Panc1 (cell line): ENCODE results near the gene ENOX1. TPM values are rescaled to one million over a fixed set of nuclear protein-coding genes. Genes with fewer than 3 reads are reported as not detected.

ENCODE experiments used
- ATAC-seq: fragments of 200-7000 bp; cut with Tn5 transposase; 2 replicates; pipeline ENCODE4 v1.9.1; 2020; ENCODE audit warnings: mild to moderate bottlenecking, moderate library complexity
- BruUV-seq: library from RNA; stranded (reverse); fragments of 400-500 nt; replicated peaks from 2 replicates; lab custom pipeline; 2021; lab: Mats Ljungman, UMichigan
- CTCF ChIA-PET: fragments of 300-600 bp; sonication (Branson Sonifier 250); formaldehyde crosslinking; loops from one replicate; lab custom pipeline; 2022; ENCODE audit warnings: antibody characterized with exemption; lab: Charles Lee
- POLR2A ChIA-PET: fragments of 300-600 bp; sonication (Branson Sonifier 250); formaldehyde crosslinking; loops from one replicate; lab custom pipeline; 2022; ENCODE audit warnings: antibody characterized with exemption; lab: Charles Lee
- DNase-seq: peaks from one replicate; pipeline ENCODE4 v3.0.0-alpha.2; 2010; ENCODE audit warnings: low read depth, low spot score
- H3K27ac ChIP-seq: 2 replicates; pipeline ENCODE4 v1.5.1; 2011; ENCODE audit warnings: mild to moderate bottlenecking, low read length, inconsistent platforms
- H3K27me3 ChIP-seq: fragments of 200-500 bp; sonication (Bioruptor generic); 2 replicates; pipeline ENCODE4 v1.6.0; 2014; ENCODE audit warnings: low read length, inconsistent platforms; ENCODE audit not compliant: control insufficient read depth, insufficient read depth
- H3K36me3 ChIP-seq: fragments of 200-500 bp; sonication (Bioruptor generic); 2 replicates; pipeline ENCODE4 v1.5.1; 2014; ENCODE audit warnings: inconsistent platforms, mild to moderate bottlenecking, low read length, moderate library complexity; ENCODE audit not compliant: control insufficient read depth, insufficient read depth
- H3K4me1 ChIP-seq: 2 replicates; pipeline ENCODE4 v1.5.1; 2011; ENCODE audit warnings: inconsistent platforms, mild to moderate bottlenecking, low read length, moderate library complexity; ENCODE audit not compliant: control insufficient read depth, insufficient read depth
- H3K4me3 ChIP-seq, 2 experiments: 2 replicates each; pipeline ENCODE4 v1.5.1; 2011 to 2012; ENCODE audit warnings: low read depth in 2 of 2, low read length in 2 of 2, mild to moderate bottlenecking in 2 of 2, inconsistent platforms in 1 of 2, moderate library complexity in 1 of 2
- H3K9me3 ChIP-seq: fragments of 200-500 bp; sonication (Bioruptor generic); 2 replicates; pipeline ENCODE4 v1.5.1; 2014; ENCODE audit warnings: low read depth, mild to moderate bottlenecking, inconsistent platforms, low read length, moderate library complexity; ENCODE audit not compliant: control insufficient read depth, insufficient read depth
- POLR2AphosphoS5 ChIP-seq: IDR thresholded peaks from 2 replicates; pipeline ENCODE4 v1.6.1; 2012; ENCODE audit warnings: mild to moderate bottlenecking, low read depth, low read length, moderate library complexity
- SIN3A ChIP-seq: IDR thresholded peaks from 2 replicates; pipeline ENCODE4 v1.6.1; 2012; ENCODE audit warnings: low read depth, mild to moderate bottlenecking, low read length, moderate library complexity, borderline replicate concordance; ENCODE audit not compliant: insufficient read depth
- TCF7L2 ChIP-seq: IDR thresholded peaks from 2 replicates; pipeline ENCODE4 v1.6.1; 2011; ENCODE audit warnings: mild to moderate bottlenecking, low read depth, low read length, inconsistent platforms
- in situ Hi-C: cut with HindIII; loops from 2 replicates; pipeline ENCODE4 v1.10.0; 2016; ENCODE audit warnings: low sequenced_read_pairs, low pct_unique_long_range_greater_than_20kb
- intact Hi-C: fragments of 100-400 bp; cut with micrococcal nuclease; formaldehyde crosslinking; loops from one replicate; pipeline ENCODE4 v1.10.0; 2022; ENCODE audit not compliant: unreplicated experiment
- total RNA-seq: library from RNA; stranded (reverse); gene quantifications from one replicate; pipeline ENCODE4 v1.2.1, GENCODE V29; 2021; ENCODE audit not compliant: unreplicated experiment
- TF ChIP-seq, protein P1 (sequence below): fragments of 450-650 bp; IDR thresholded peaks from 2 replicates; pipeline ENCODE4 v1.5.1; 2017; ENCODE audit warnings: mild to moderate bottlenecking
- TF ChIP-seq, protein P2 (sequence below), 2 experiments: IDR thresholded peaks; 2 replicates each; pipeline ENCODE4 v1.6.1; 2011 to 2012; ENCODE audit warnings: low read depth in 2 of 2, control low read depth in 1 of 2, low read length in 1 of 2, mild to moderate bottlenecking in 1 of 2, moderate library complexity in 1 of 2; ENCODE audit not compliant: insufficient read depth in 1 of 2

Gene ENOX1
- total RNA-seq, 1 experiment from 2014 or later, result 0.23 TPM

DNA sequence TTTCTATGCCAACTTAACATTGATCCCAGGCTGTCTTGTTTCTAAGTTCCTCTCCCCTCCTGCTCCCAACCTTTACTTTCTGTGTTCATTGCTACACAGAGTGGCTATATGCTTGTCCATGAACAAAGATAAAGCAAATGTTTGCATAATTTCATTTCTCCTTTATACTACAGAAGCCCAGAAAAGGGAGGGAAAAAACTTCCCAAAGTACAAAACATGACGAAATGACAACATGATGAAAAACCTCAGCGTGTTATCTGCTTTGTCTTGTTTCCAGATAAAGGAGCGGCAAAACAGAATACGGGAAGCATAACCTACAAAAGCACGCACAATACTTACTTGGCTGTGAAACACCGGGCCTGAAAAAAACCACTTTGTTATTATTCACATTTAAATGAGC is 426.6 kb downstream of the ENOX1 start:
- ChIA-PET CTCF (no interaction called here), POLR2A (no interaction called here)
- no TSS peak for BruUV-seq

DNA sequence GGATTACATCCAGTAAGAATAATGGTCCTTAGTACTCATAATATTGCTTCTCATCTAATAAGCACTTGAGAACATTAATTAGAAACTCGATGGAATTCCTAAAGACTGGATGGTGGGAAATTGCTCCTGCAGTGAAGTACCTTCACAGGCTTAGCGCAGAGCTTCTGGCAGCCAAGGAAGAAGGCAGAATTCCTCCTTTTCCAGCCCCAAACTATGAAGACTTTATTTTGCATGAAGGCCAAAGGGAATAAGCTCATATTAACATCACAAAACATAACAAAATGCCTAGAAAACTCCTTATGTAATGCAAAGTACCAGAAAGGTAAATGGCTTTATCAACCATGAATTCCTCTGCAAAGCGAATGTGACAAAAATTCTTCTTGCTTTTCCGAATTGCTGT is 427.2 kb downstream of the ENOX1 start:
- Histone ChIP-seq H3K4me1 (no peaks in the 10 kb centered on the region), H3K27me3 (no peaks in the 10 kb centered on the region), H3K9me3 (no peaks in the 10 kb centered on the region), H3K36me3 (no peaks in the 10 kb centered on the region), H3K27ac (no peak overlapping the region), H3K4me3 (no peak overlapping the region)
- ChIA-PET CTCF (no interaction called here), POLR2A (no interaction called here)
- no TSS peak for BruUV-seq
- intact Hi-C loops, result no loop called here
- no peak for ATAC-seq
- no peak for DNase-seq
- TF ChIP-seq, protein P1, sequence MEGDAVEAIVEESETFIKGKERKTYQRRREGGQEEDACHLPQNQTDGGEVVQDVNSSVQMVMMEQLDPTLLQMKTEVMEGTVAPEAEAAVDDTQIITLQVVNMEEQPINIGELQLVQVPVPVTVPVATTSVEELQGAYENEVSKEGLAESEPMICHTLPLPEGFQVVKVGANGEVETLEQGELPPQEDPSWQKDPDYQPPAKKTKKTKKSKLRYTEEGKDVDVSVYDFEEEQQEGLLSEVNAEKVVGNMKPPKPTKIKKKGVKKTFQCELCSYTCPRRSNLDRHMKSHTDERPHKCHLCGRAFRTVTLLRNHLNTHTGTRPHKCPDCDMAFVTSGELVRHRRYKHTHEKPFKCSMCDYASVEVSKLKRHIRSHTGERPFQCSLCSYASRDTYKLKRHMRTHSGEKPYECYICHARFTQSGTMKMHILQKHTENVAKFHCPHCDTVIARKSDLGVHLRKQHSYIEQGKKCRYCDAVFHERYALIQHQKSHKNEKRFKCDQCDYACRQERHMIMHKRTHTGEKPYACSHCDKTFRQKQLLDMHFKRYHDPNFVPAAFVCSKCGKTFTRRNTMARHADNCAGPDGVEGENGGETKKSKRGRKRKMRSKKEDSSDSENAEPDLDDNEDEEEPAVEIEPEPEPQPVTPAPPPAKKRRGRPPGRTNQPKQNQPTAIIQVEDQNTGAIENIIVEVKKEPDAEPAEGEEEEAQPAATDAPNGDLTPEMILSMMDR, result no peak
- no peak for TF ChIP-seq TCF7L2
- TF ChIP-seq POLR2AphosphoS5, result no peak
- TF ChIP-seq, protein P2, sequence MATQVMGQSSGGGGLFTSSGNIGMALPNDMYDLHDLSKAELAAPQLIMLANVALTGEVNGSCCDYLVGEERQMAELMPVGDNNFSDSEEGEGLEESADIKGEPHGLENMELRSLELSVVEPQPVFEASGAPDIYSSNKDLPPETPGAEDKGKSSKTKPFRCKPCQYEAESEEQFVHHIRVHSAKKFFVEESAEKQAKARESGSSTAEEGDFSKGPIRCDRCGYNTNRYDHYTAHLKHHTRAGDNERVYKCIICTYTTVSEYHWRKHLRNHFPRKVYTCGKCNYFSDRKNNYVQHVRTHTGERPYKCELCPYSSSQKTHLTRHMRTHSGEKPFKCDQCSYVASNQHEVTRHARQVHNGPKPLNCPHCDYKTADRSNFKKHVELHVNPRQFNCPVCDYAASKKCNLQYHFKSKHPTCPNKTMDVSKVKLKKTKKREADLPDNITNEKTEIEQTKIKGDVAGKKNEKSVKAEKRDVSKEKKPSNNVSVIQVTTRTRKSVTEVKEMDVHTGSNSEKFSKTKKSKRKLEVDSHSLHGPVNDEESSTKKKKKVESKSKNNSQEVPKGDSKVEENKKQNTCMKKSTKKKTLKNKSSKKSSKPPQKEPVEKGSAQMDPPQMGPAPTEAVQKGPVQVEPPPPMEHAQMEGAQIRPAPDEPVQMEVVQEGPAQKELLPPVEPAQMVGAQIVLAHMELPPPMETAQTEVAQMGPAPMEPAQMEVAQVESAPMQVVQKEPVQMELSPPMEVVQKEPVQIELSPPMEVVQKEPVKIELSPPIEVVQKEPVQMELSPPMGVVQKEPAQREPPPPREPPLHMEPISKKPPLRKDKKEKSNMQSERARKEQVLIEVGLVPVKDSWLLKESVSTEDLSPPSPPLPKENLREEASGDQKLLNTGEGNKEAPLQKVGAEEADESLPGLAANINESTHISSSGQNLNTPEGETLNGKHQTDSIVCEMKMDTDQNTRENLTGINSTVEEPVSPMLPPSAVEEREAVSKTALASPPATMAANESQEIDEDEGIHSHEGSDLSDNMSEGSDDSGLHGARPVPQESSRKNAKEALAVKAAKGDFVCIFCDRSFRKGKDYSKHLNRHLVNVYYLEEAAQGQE (IDR thresholded peaks at IDR 0.05; ENCODE audit: insufficient read depth in 1 of 2, low read depth in 2 of 2, low read length in 1 of 2), result no peak
- TF ChIP-seq SIN3A, result no peak
- in situ Hi-C loops, result no loop called here

More for the DNA sequence above, 426.6 kb downstream of the ENOX1 start:
- TF ChIP-seq SIN3A (no peak), POLR2AphosphoS5 (no peak), TCF7L2 (no peak)
- TF ChIP-seq, protein P1, result no peak
- TF ChIP-seq, protein P2 (IDR thresholded peaks at IDR 0.05; ENCODE audit: insufficient read depth in 1 of 2, low read depth in 2 of 2, low read length in 1 of 2), result no peak
- Histone ChIP-seq H3K4me1 (no peaks in the 10 kb centered on the region), H3K36me3 (no peaks in the 10 kb centered on the region), H3K27ac (no peak overlapping the region), H3K27me3 (no peaks in the 10 kb centered on the region), H3K9me3 (no peaks in the 10 kb centered on the region), H3K4me3 (no peak overlapping the region)
- ATAC-seq, result no peak
- no peak for DNase-seq
- intact Hi-C loops (no loop called here), in situ Hi-C loops (no loop called here)
